HAP-1 (cell line): ENCODE data around the gene SOX1.

Experiments
- DNase-seq, 2 experiments: peaks; one replicate each; pipeline ENCODE4 v3.0.0-alpha.2; 2016 to 2020; ENCODE audit warnings: low spot score in 2 of 2
- H3K27me3 ChIP-seq: fragments of 250-450 bp; sonication (Bioruptor Pico); 2 replicates; pipeline ENCODE4 v1.5.1; 2020; ENCODE audit warnings: low read depth, mild to moderate bottlenecking, moderate library complexity
- H3K36me3 ChIP-seq: fragments of 250-450 bp; sonication (Bioruptor Pico); replicated peaks from 2 replicates; pipeline ENCODE4 v1.5.1; 2020; ENCODE audit warnings: mild to moderate bottlenecking
- H3K4me1 ChIP-seq: fragments of 250-450 bp; sonication (Bioruptor Pico); 2 replicates; pipeline ENCODE4 v1.5.1; 2020; ENCODE audit warnings: mild to moderate bottlenecking
- H3K4me3 ChIP-seq: fragments of 250-450 bp; sonication (Bioruptor Pico); 2 replicates; pipeline ENCODE4 v1.5.1; 2020; ENCODE audit warnings: mild to moderate bottlenecking, moderate library complexity
- H3K9me3 ChIP-seq: fragments of 250-450 bp; sonication (Bioruptor Pico); 2 replicates; pipeline ENCODE4 v1.5.1; 2020; ENCODE audit warnings: mild to moderate bottlenecking, moderate library complexity
- in situ Hi-C: fragments of 300-500 bp; cut with MboI; formaldehyde crosslinking; loops from 3 replicates; pipeline ENCODE4 v1.14.3; 2020; ENCODE audit warnings: low sequenced_read_pairs, inconsistent platforms, mixed read lengths

The SOX1 gene

GRCh38 chr13:112097770-112098169, 30.8 kb downstream of the SOX1 start:
- Histone ChIP-seq H3K4me1 (no peaks in the 10 kb centered on the region), H3K4me3 (no peak overlapping the region), H3K36me3 (no peaks in the 10 kb centered on the region), H3K9me3 (no peaks in the 10 kb centered on the region), H3K27me3 (no peaks in the 10 kb centered on the region)
- in situ Hi-C loops, result no loop called here
- no peak for DNase-seq

DNA sequence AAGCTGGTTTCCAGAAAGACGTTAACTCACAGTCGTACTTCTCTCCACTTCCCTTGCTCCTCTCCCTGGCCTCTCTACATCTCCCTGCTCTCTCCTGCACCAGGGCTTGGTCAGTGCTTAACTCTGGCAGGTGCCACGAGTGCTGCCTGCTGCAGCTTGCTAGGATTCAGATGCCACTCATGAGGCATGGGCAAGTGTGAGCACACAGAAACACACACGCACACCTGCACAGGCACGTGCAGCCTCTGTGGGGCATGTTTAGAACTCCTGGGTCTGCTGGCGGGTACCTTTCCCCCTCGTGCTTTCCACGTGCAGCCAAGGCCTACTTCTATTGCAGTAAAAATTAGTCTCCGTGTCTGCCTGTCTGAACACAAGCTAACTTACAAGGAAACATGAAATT, 31.8 kb downstream of the SOX1 start:
- H3K27me3 ChIP-seq, result no peaks in the 10 kb centered on the region

GRCh38 chr13:112101360-112101930, 34.5 kb downstream of the SOX1 start:
- Histone ChIP-seq H3K4me3 (no peak overlapping the region), H3K4me1 (no peaks in the 10 kb centered on the region), H3K9me3 (no peaks in the 10 kb centered on the region), H3K36me3 (no peaks in the 10 kb centered on the region), H3K27me3 (no peaks in the 10 kb centered on the region)
- no peak for DNase-seq
- in situ Hi-C loops, result no loop called here

More for the DNA sequence above, 31.8 kb downstream of the SOX1 start:
- no peaks in the 10 kb centered on the region for H3K4me1 ChIP-seq
- no peaks in the 10 kb centered on the region for H3K36me3 ChIP-seq
- in situ Hi-C loops, result no loop called here
- no peak overlapping the region for H3K4me3 ChIP-seq
- H3K9me3 ChIP-seq, result no peaks in the 10 kb centered on the region
- no peak for DNase-seq

DNA sequence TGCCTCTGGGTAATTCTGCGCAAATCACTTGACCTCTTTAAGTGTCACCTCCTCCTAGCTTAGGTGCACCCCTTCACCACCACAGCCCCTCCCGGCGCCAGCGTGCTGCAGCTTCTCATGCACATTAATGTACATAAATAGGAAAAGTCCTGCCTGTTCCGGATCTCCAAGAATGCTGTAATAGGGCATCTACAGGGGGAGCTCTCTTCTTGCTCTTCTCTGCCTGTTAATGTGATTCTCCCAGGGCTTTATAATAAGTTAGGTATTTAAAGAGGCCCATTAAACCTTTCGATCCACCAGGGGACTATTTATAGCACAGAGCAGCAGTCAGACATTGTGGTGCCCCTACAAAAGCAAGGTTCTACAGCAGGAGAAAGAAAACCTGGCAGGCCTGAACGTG, 35.3 kb downstream of the SOX1 start:
- peak in 1 of 2 experiments; percentile 2 for DNase-seq
- Histone ChIP-seq H3K4me1 (no peaks in the 10 kb centered on the region), H3K27me3 (no peaks in the 10 kb centered on the region), H3K36me3 (no peaks in the 10 kb centered on the region), H3K4me3 (no peak overlapping the region), H3K9me3 (no peaks in the 10 kb centered on the region)
- in situ Hi-C loops, result no loop called here

- no peak overlapping the region for H3K4me3 ChIP-seq
- H3K36me3 ChIP-seq, result no peaks in the 10 kb centered on the region
- H3K4me1 ChIP-seq, result no peaks in the 10 kb centered on the region
- DNase-seq, result no peak
- H3K27me3 ChIP-seq, result no peaks in the 10 kb centered on the region
- no peaks in the 10 kb centered on the region for H3K9me3 ChIP-seq
- in situ Hi-C loops, result no loop called here
These were observed 36.4 kb downstream of the SOX1 start for GRCh38 chr13:112103260-112103838.

GRCh38 chr13:112103961-112104880, 37.3 kb downstream of the SOX1 start:
- DNase-seq, result no peak
- Histone ChIP-seq H3K36me3 (no peaks in the 10 kb centered on the region), H3K9me3 (no peaks in the 10 kb centered on the region), H3K4me3 (no peak overlapping the region), H3K4me1 (no peaks in the 10 kb centered on the region), H3K27me3 (no peaks in the 10 kb centered on the region)
- in situ Hi-C loops, result no loop called here

DNA sequence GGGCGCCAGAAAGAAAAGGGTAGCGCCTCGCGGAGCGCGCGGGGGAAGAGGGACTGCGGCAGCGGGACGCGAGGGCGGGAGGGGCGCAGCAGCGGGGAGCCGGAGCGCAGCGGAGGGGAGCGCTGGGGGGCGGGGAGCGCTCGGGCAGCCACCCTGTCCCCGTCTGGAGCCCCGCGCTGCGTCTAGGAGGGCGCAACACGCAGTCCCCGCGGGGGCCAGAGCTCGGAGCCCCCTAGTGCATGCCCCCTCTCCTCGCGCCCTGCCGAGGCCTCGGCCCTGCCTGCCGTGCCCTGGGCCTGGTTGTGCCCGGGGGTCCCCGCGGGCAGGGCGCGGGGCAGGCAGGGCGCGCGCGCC, 37.9 kb downstream of the SOX1 start:
- no peaks in the 10 kb centered on the region for H3K9me3 ChIP-seq
- no peaks in the 10 kb centered on the region for H3K27me3 ChIP-seq
- no peaks in the 10 kb centered on the region for H3K36me3 ChIP-seq
- H3K4me3 ChIP-seq, result no peak overlapping the region
- no peaks in the 10 kb centered on the region for H3K4me1 ChIP-seq
- DNase-seq, result no peak
- in situ Hi-C loops, result no loop called here

DNA sequence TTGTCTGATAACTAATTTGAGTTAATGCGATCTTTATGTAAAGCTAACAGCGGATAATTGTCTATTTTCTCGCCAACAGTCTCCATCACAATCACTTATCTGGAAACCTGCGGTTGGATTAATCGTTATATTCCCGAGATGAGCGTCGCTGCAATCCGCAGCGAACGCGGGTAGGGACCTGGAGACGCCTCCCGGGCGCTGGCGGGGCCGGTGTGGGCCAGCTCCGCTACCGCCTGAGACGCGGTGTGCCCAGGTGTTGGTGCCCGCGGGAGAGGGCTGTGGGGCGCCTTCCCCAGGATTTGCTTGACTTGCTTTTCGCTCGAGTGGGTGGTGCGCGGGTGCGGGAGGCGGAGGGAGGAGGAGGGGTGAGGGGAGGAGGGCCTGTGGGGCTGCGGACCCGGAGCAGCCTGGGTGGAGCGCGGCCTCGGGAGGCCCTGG, 38.3 kb downstream of the SOX1 start:
- no peaks in the 10 kb centered on the region for H3K36me3 ChIP-seq
- no peaks in the 10 kb centered on the region for H3K9me3 ChIP-seq
- no peaks in the 10 kb centered on the region for H3K27me3 ChIP-seq
- no peaks in the 10 kb centered on the region for H3K4me1 ChIP-seq
- DNase-seq, result no peak
- H3K4me3 ChIP-seq, result no peak overlapping the region
- in situ Hi-C loops, result no loop called here

DNA sequence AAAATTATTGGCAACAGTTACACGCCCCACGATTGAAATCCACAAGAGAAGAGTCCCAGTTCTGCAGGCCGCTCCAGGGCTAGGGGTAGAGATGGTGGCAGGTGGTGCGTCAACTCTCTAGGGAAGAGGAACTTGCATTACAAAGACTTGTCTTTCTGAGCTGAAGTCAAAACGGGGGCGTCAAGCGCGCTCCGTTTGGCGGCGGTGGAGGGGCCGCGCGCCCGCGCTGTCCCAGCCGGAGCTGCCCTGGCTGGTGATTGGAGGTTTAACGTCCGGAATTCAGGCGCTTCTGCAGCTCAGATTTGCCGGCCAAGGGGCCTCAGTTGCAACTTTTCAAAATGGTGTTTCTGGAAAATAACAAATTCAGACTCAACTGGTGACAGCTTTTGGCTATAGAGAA, 38.9 kb downstream of the SOX1 start:
- Histone ChIP-seq H3K9me3 (no peaks in the 10 kb centered on the region), H3K4me3 (no peak overlapping the region), H3K36me3 (no peaks in the 10 kb centered on the region), H3K27me3 (no peaks in the 10 kb centered on the region), H3K4me1 (no peaks in the 10 kb centered on the region)
- DNase-seq, result no peak
- in situ Hi-C loops, result no loop called here

GRCh38 chr13:112106478-112107141, 39.7 kb downstream of the SOX1 start:
- Histone ChIP-seq H3K4me3 (no peak overlapping the region), H3K4me1 (no peaks in the 10 kb centered on the region), H3K36me3 (no peaks in the 10 kb centered on the region), H3K27me3 (no peaks in the 10 kb centered on the region), H3K9me3 (no peaks in the 10 kb centered on the region)
- DNase-seq, result no peak
- in situ Hi-C loops, result no loop called here

- DNase-seq, result no peak
These were observed 40.3 kb downstream of the SOX1 start for GRCh38 chr13:112107289-112107688.

GRCh38 chr13:112110479-112110878, 43.5 kb downstream of the SOX1 start:
- in situ Hi-C loops, result no loop called here
- H3K4me3 ChIP-seq, result no peak overlapping the region
- no peaks in the 10 kb centered on the region for H3K4me1 ChIP-seq
- H3K36me3 ChIP-seq, result no peaks in the 10 kb centered on the region
- no peaks in the 10 kb centered on the region for H3K27me3 ChIP-seq
- no peaks in the 10 kb centered on the region for H3K9me3 ChIP-seq
- DNase-seq, result no peak

More at GRCh38 chr13:112107289-112107688, 40.3 kb downstream of the SOX1 start:
- no peaks in the 10 kb centered on the region for H3K9me3 ChIP-seq
- no peak overlapping the region for H3K4me3 ChIP-seq
- H3K4me1 ChIP-seq, result no peaks in the 10 kb centered on the region
- in situ Hi-C loops, result no loop called here
- H3K36me3 ChIP-seq, result no peaks in the 10 kb centered on the region
- no peaks in the 10 kb centered on the region for H3K27me3 ChIP-seq

GRCh38 chr13:112111239-112111857, 44.4 kb downstream of the SOX1 start:
- Histone ChIP-seq H3K4me1 (no peaks in the 10 kb centered on the region), H3K27me3 (no peaks in the 10 kb centered on the region), H3K36me3 (no peaks in the 10 kb centered on the region), H3K9me3 (no peaks in the 10 kb centered on the region), H3K4me3 (no peak overlapping the region)
- DNase-seq, result no peak
- in situ Hi-C loops, result no loop called here
